ENCODE results near the gene MLX.

MLX gene, protein sequence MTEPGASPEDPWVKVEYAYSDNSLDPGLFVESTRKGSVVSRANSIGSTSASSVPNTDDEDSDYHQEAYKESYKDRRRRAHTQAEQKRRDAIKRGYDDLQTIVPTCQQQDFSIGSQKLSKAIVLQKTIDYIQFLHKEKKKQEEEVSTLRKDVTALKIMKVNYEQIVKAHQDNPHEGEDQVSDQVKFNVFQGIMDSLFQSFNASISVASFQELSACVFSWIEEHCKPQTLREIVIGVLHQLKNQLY

DNA sequence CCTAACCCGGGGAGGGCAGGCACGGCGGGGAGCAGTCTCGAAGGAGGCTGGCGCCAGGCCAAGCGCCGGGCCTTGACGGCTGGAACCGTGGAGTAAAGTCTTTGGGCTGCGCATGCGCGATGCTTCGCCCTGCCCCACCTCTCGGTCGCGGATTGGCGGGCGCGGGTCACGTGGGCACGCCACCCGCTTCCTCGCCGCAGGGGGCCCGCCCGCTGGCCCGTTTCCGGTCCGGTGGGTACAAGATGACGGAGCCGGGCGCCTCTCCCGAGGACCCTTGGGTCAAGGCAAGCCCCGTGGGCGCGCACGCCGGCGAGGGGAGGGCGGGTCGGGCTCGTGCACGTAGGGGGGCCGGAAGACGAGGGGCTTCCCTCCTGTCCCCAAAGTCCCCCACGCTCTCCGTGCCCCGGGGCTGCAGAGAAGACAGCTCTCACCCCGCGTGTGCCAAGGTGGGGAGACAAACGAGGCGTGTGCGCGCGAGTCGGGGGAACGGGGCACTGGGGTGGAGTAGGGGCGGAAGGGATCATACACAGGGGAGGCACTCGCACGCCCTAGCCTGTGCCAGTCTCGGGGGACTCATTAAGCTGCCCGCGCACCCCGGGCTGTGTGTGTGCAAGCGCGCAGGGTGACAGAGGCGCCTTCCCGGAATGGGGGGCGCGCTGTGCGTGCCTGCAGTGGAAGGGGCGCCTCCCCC is at the start of gene MLX:
Gene MLX, plus strand, starts transcription at position 218 of the 691 bp plus-strand sequence. Its CDS starts 25 bp downstream, at position 243.
- peak; percentile 78 to 90 for DNase-seq (ENCODE audit: low read depth in 2 of 2)

GRCh38 chr17:42517516-42517915 is 49.4 kb upstream of the MLX start:
- peak; percentile 62 to 68 for DNase-seq (ENCODE audit: low read depth in 2 of 2)

DNA sequence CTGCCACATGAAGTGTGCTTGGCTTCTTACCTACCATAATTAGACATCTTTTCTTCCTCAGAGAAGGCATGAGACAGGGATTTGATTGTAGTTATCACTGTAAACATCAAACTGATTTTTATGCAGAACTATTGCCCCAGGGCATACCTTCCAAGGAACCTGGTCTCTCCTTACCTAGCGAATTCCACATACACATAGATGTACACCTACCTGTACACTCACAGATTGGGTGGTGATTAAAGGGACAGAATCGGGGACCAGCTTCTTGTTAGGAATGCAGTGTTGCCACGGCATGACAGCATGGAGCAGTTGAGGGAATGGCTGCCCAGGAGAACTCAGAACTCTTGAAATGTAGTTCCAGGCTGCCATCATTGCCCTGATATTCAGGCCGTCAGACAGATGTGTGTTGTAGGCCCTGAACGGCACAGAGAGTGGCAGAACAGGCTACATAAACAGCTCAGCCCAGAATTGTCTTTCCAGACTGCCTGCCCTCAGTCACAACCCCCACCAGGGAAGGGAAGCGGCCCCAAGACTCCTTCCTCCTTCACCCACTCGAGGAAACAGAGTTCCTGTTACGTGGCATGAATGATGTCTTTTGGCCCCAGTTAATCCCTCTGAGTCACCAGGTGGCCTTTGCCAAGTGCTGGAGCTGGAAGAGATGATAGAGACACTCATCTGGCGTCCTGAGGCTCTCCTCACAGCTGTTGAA is 48.7 kb upstream of the MLX start:
- DNase-seq (ENCODE audit: low read depth in 2 of 2), result no peak

- no peak for DNase-seq (ENCODE audit: low read depth in 2 of 2)
These were observed 48.0 kb upstream of the MLX start for GRCh38 chr17:42518755-42519545.

DNA sequence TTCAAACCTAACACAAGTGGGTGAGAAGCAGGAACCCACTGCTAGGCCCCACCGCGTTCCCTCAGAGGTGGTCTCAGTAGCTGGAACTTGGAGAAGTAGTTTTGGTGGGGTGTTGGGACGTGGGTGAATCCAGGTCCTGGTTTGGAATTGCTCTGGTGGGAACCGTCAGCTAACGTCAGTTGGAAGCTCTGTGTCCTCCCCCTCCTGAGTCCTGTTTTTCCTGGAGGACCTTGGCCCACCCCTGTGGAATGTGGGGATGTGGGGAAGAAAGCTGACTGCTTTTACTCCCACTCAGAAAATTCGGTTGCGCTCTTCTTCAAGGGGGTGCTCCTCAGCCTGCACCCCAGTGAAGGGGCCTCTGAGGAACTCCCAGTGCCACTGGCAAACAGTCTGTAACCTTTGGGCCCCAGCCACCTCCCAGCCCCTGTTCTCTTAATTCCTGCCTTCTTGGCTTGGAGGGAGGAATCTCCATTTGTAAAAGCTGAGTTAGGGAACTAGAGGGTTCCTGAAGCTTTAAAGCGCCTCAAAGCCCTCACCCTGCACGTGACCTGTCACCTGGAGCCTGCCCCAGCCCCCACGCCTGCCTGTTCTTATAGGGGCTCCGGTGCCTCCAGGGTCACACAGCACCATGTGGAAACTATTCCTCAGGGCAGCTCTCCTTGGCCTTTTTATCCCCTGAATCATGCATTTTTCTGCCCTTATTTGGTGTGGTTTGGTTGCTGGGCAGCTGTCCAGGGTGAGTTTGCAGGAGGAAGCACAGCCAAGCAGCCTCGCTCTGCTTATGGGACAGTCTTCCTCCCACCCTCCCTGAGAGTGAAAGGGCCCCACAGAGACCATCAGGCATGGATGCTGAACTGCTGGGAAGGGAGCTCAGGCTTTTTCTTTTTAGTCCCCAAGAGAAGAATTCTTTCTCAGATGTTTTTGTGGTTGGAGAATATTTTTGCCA is 47.1 kb upstream of the MLX start:
- DNase-seq (ENCODE audit: low read depth in 2 of 2), result no peak

- no peak for DNase-seq (ENCODE audit: low read depth in 2 of 2)
These were observed 46.4 kb upstream of the MLX start for GRCh38 chr17:42520540-42520951.

DNA sequence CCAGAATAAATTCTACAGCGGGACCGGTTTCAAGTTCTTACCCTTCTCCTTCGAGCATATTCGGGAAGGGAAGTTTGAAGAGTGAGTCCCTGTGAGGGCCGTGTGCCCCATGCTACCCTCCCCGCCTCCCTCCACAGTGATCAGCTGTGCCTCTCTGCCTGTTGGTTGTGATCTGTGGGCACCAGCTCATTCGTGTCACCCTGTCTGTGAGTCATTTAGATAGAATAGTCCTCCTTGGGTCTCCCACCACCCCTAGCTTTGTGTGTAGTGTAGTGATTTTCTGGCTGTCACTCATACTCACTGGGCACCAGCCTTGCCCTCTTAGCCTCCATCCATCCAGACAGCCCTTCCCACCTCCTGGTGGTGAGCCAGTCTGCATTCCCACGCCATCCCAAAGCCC is 45.9 kb upstream of the MLX start:
- DNase-seq (ENCODE audit: low read depth in 2 of 2), result no peak

GRCh38 chr17:42521666-42522262 is 45.1 kb upstream of the MLX start:
- no peak for DNase-seq (ENCODE audit: low read depth in 2 of 2)

DNA sequence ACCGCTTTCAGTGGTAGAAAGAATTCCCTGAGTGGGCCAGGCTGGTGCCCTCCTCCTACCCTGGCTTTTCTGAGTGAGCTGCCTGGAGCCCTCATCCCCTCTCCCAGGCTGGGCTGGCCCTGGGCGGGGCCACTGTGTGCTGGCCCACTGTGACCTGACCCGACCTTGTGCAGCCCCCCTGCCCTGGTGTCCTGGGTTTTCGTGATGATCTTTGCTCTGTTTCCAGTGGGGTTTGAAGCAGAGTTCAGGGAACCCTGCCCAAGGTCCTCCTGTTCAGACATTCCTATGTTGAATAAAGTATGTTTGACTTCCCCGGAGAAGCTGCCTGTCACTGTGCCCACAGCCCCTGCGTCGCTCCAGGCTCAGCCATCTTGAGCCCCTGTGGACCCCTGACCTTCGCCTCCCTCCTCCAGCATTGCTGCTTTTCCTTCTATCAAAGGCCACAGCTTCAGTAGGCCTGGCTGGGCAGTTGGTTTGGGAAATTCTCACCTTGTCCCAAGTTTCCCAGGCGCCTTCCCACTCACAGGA is 44.6 kb upstream of the MLX start:
- no peak for DNase-seq (ENCODE audit: low read depth in 2 of 2)

DNA sequence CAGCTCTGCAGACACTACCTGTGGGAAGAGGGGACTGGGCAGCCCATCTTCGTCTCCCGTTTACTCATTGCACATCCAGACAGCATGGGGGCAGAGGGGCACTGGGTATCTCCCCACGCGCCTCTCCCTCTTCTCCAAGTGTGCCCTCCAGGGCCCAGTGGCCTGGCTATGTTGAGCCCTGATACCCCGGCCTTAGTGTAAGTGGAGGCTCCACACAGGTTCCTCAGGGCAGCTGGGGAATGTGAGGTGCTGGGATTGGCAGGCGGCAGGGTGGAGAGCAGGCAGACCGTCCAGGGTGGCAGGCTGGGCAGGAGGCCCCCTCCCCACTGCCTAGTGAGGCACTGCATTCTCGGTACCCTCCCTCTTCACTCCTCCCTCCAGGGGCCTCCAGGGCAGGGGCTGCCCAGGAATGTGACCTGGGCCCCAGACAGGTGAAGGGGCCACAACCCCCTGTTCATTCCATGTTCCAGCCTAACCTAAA is 44.1 kb upstream of the MLX start:
- no peak for DNase-seq (ENCODE audit: low read depth in 2 of 2)

- DNase-seq (ENCODE audit: low read depth in 2 of 2), result no peak
These were observed 41.7 kb upstream of the MLX start for GRCh38 chr17:42525221-42525620.

GRCh38 chr17:42526031-42526444 is 40.9 kb upstream of the MLX start:
- DNase-seq (ENCODE audit: low read depth in 2 of 2), result no peak

DNA sequence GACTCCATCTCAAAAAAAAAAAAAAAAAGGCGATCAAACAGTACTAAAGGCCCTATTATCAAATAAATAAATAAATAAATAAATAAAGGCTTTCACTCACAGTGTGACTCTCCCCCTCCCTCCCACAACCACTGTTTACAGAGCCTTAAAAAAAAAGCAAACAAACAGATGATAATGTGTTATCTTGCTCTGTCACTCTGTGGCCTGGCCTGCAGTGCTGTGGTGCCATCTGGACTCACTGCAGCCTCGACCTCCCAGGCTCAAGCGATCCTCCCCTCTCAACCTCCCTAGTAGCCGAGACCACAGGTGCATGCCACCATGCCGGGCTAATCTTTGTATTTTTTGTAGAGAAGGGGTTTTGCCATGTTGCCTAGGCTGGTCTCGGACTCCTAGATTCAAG is 39.0 kb upstream of the MLX start:
- no peak for DNase-seq (ENCODE audit: low read depth in 2 of 2)

GRCh38 chr17:42529061-42529460 is 37.8 kb upstream of the MLX start:
- no peak for DNase-seq (ENCODE audit: low read depth in 2 of 2)

- no peak for DNase-seq (ENCODE audit: low read depth in 2 of 2)
These were observed 35.9 kb upstream of the MLX start for GRCh38 chr17:42530952-42531454.

GRCh38 chr17:42531455-42532354 is 35.2 kb upstream of the MLX start:
- peak in 1 of 2 donors; percentile 42 for DNase-seq (ENCODE audit: low read depth in 2 of 2)

DNA sequence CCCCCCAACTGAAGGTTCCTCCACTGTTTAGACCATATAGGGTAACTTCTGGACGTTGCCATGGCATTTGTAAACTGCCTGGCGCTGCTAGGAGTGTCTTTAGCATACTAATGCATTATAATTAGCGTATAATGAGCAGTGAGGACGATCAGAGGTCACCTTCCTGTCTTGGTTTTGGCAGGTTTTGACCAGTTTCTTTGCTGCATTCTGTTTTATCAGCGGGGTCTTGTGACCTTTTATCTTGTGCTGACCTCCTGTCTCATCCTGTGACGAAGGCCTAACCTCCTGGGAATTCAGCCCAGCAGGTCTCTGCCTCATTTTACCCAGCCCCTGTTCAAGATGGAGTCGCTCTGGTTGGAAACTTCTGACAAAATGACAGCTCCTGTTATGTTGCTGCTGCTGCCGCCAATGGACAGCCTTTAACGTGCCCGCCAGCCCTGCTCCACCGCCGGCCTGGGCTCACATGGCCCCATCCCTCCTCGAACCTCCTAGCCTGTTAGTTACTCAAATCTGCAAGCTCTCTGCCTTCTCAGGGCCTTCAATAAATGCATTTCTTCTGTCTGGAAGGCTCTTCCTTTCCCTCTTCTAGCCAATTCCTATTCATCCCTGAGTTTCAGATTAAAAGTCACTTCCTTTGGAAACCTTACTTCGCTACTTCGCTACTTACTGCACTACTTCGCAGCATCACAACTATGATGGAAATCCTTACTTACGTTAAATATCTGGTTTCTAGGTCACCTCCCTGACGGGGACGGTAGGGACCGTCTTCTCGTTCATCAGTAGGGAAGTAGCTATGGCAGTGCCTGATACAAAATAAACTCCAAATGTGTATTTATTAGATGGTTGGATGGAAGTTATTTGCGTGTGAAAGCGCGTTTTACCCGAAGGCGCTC is 31.5 kb upstream of the MLX start:
- no peak for DNase-seq (ENCODE audit: low read depth in 2 of 2)

DNA sequence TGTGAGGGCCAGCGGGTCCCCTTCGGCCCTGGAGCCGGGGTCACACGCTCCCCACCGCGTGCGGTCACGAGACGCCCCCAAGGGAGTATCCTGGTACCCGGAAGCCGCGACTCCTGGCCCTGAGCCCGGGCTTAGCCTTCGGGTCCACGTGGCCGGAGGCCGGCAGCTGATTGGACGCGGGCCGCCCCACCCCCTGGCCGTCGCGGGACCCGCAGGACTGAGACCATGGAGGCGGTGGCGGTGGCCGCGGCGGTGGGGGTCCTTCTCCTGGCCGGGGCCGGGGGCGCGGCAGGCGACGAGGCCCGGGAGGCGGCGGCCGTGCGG is 30.9 kb upstream of the MLX start, which contains the start of gene NAGLU:
Gene NAGLU, plus strand, starts transcription at position 194 of the 324 bp plus-strand sequence. Its CDS starts 32 bp downstream, at position 226.
- DNase-seq (ENCODE audit: low read depth in 2 of 2), result peak; percentile 58 to 82

All from stimulated activated CD8-positive, alpha-beta memory T cell treated with anti-CD3 and anti-CD28 coated beads, Interleukin-7, amount 100 ng/mL, for 4 hours (primary cell).